ENCODE results near the gene UGT2B17.

The UGT2B17 gene

DNA sequence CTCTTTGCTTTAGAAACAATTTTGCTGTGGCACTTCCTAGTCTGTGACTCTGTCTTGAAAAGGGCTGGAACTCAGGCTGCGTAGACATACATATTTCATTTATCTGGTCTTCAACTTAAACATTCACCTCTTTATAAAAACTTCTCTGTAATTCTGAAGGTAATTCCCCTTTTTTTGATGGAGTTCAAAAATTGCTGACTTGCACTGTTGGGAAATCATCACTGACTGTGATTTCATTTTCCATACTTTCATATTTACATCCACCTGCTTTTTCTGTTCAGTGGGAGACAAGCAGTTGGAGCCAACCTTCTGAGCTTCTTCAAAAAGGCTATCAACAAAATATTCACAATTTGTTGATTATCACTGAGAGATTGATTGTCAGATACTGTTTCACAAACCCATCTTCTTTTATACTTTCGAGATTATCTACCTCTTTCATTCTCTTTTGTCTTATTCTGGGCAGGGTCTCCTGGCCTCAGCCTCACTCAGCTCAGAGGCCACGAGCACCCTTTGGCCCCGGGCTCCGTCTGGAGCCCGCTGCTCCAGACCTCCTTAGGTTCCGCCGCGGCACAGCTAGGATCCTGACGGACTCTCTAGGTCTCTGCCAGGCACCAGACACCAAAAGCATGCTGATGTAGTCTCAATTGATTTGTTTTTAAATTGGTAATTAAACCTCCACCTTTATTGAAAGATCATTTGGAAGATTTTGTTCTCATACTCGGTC is 39.7 kb upstream of the UGT2B17 start:
- no peak overlapping the region for H2AFZ ChIP-seq (ENCODE audit: low read depth, low read length, severe bottlenecking)
- no peak for TF ChIP-seq EZH2phosphoT487 (conservative IDR thresholded peaks at IDR 0.05; ENCODE audit: low read length)
- TF ChIP-seq, protein P1, sequence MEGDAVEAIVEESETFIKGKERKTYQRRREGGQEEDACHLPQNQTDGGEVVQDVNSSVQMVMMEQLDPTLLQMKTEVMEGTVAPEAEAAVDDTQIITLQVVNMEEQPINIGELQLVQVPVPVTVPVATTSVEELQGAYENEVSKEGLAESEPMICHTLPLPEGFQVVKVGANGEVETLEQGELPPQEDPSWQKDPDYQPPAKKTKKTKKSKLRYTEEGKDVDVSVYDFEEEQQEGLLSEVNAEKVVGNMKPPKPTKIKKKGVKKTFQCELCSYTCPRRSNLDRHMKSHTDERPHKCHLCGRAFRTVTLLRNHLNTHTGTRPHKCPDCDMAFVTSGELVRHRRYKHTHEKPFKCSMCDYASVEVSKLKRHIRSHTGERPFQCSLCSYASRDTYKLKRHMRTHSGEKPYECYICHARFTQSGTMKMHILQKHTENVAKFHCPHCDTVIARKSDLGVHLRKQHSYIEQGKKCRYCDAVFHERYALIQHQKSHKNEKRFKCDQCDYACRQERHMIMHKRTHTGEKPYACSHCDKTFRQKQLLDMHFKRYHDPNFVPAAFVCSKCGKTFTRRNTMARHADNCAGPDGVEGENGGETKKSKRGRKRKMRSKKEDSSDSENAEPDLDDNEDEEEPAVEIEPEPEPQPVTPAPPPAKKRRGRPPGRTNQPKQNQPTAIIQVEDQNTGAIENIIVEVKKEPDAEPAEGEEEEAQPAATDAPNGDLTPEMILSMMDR (IDR thresholded peaks at IDR 0.05; ENCODE audit: insufficient read depth, low read length, poor library complexity, severe bottlenecking): no peak
- H3K4me3 ChIP-seq (ENCODE audit: insufficient read depth, low read length, poor library complexity, severe bottlenecking): no peak overlapping the region

DNA sequence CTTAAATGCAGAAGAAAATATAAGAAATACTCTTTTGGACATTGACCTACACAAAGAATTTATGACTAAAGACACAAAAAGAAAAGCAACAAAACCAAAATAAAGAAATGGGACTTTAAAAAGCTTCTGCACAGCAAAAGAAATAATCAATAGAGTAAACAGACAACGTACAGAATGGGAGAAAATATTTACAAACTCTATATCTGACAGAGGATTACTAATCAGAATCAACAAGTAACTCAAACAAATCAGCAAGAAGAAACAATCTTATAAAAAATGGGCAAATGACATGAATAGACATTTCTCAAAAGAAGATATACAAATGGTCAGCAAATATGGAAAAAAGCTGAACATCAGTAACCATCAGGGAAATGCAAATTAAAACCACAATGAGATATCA is 37.6 kb upstream of the UGT2B17 start:
- no peaks in the 10 kb centered on the region for H3F3A ChIP-seq (ENCODE audit: insufficient read depth)
- H3K9me2 ChIP-seq (replicated peaks; ENCODE audit: insufficient read depth, low read length): no peaks in the 10 kb centered on the region
- no peak overlapping the region for H3K9ac ChIP-seq (ENCODE audit: low read length)
- H3K4me3 ChIP-seq (ENCODE audit: insufficient read depth, low read length, poor library complexity, severe bottlenecking): no peak overlapping the region
- no peak overlapping the region for H3K4me2 ChIP-seq (ENCODE audit: low read depth, low read length, poor library complexity, severe bottlenecking)
- no peaks in the 10 kb centered on the region for H3K36me3 ChIP-seq (ENCODE audit: low read length)
- no peak overlapping the region for H2AFZ ChIP-seq (ENCODE audit: low read depth, low read length, severe bottlenecking)
- no peaks in the 10 kb centered on the region for H3K9me3 ChIP-seq (ENCODE audit: insufficient read depth, low read length)
- H4K20me1 ChIP-seq (ENCODE audit: low read depth, low read length): no peaks in the 10 kb centered on the region
- H3K27ac ChIP-seq (ENCODE audit: low read depth, low read length): no peak overlapping the region
- TF ChIP-seq EZH2phosphoT487 (conservative IDR thresholded peaks at IDR 0.05; ENCODE audit: low read length): no peak
- no peaks in the 10 kb centered on the region for H3K27me3 ChIP-seq (ENCODE audit: low read length)
- no peaks in the 10 kb centered on the region for H3K79me2 ChIP-seq (ENCODE audit: insufficient read depth, low read length)

More for the DNA sequence above, 39.7 kb upstream of the UGT2B17 start:
- Histone ChIP-seq H3K36me3 (ENCODE audit: low read length) (no peaks in the 10 kb centered on the region), H3K27ac (ENCODE audit: low read depth, low read length) (no peak overlapping the region), H3K9me2 (replicated peaks; ENCODE audit: insufficient read depth, low read length) (no peaks in the 10 kb centered on the region), H3K79me2 (ENCODE audit: insufficient read depth, low read length) (no peaks in the 10 kb centered on the region), H3F3A (ENCODE audit: insufficient read depth) (no peaks in the 10 kb centered on the region), H4K20me1 (ENCODE audit: low read depth, low read length) (no peaks in the 10 kb centered on the region), H3K9me3 (ENCODE audit: insufficient read depth, low read length) (no peaks in the 10 kb centered on the region), H3K4me2 (ENCODE audit: low read depth, low read length, poor library complexity, severe bottlenecking) (no peak overlapping the region), H3K27me3 (ENCODE audit: low read length) (no peaks in the 10 kb centered on the region), H3K9ac (ENCODE audit: low read length) (no peak overlapping the region)

DNA sequence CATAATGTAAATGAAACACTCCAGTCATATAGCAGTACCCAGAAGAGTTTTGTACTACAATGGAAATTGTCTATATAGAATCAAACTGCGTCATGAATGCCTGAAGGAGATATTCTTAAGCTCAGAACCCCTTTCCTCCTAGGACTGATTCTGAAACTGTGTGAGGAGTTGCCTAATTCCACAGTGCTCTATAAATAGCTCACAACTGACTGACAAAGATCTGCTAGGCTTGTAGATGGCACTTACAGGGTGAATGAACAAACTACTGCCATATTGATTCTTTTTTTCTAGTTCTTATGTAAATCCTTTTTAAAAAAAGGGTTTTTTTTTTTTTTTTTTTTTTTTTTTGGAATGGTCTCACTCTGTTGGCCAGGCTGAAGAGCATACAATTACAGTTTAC is 30.1 kb upstream of the UGT2B17 start:
- Histone ChIP-seq H3K4me2 (ENCODE audit: low read depth, low read length, poor library complexity, severe bottlenecking) (no peak overlapping the region), H3F3A (ENCODE audit: insufficient read depth) (no peaks in the 10 kb centered on the region), H2AFZ (ENCODE audit: low read depth, low read length, severe bottlenecking) (no peak overlapping the region), H3K9ac (ENCODE audit: low read length) (no peak overlapping the region), H3K4me3 (ENCODE audit: insufficient read depth, low read length, poor library complexity, severe bottlenecking) (no peak overlapping the region), H3K9me2 (replicated peaks; ENCODE audit: insufficient read depth, low read length) (no peaks in the 10 kb centered on the region), H3K36me3 (ENCODE audit: low read length) (no peaks in the 10 kb centered on the region), H3K27ac (ENCODE audit: low read depth, low read length) (no peak overlapping the region), H3K79me2 (ENCODE audit: insufficient read depth, low read length) (no peaks in the 10 kb centered on the region), H3K9me3 (ENCODE audit: insufficient read depth, low read length) (no peaks in the 10 kb centered on the region), H4K20me1 (ENCODE audit: low read depth, low read length) (no peaks in the 10 kb centered on the region), H3K27me3 (ENCODE audit: low read length) (no peaks in the 10 kb centered on the region)
- no peak for TF ChIP-seq EZH2phosphoT487 (conservative IDR thresholded peaks at IDR 0.05; ENCODE audit: low read length)
- TF ChIP-seq, protein P1 (IDR thresholded peaks at IDR 0.05; ENCODE audit: insufficient read depth, low read length, poor library complexity, severe bottlenecking): no peak

DNA sequence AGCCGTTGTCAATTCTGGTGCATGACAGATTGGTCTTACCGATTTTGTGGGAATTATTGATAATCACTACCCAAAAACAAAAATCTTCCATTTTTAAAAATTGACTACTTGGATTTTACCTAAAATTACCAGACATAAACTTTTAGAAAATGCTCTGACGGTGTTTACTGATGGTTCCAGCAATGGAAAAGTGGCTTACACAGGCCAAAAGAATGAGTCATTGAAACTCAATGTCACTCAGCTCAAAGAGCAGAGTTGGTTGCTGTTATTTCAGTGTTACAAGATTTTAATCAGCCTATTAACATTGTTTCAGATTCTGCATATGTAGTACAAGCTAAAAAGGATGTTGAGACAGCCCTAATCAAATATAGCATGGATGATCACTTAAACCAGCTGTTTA is 23.0 kb upstream of the UGT2B17 start:
- no peaks in the 10 kb centered on the region for H3K9me2 ChIP-seq (replicated peaks; ENCODE audit: insufficient read depth, low read length)
- no peak overlapping the region for H2AFZ ChIP-seq (ENCODE audit: low read depth, low read length, severe bottlenecking)
- no peak overlapping the region for H3K4me2 ChIP-seq (ENCODE audit: low read depth, low read length, poor library complexity, severe bottlenecking)
- H4K20me1 ChIP-seq (ENCODE audit: low read depth, low read length): no peaks in the 10 kb centered on the region
- TF ChIP-seq, protein P1 (IDR thresholded peaks at IDR 0.05; ENCODE audit: insufficient read depth, low read length, poor library complexity, severe bottlenecking): no peak
- no peak for TF ChIP-seq EZH2phosphoT487 (conservative IDR thresholded peaks at IDR 0.05; ENCODE audit: low read length)
- H3K27ac ChIP-seq (ENCODE audit: low read depth, low read length): no peak overlapping the region
- H3K9ac ChIP-seq (ENCODE audit: low read length): no peak overlapping the region
- no peaks in the 10 kb centered on the region for H3K36me3 ChIP-seq (ENCODE audit: low read length)
- H3F3A ChIP-seq (ENCODE audit: insufficient read depth): no peaks in the 10 kb centered on the region
- H3K27me3 ChIP-seq (ENCODE audit: low read length): no peaks in the 10 kb centered on the region
- H3K9me3 ChIP-seq (ENCODE audit: insufficient read depth, low read length): no peaks in the 10 kb centered on the region
- H3K4me3 ChIP-seq (ENCODE audit: insufficient read depth, low read length, poor library complexity, severe bottlenecking): no peak overlapping the region
- H3K79me2 ChIP-seq (ENCODE audit: insufficient read depth, low read length): no peaks in the 10 kb centered on the region

All from SU-DHL-6 (cell line).